Osteoblast (primary cell): ENCODE data around the gene SNRPF. TPM values are rescaled to one million over a fixed set of nuclear protein-coding genes. Genes with fewer than 3 reads are reported as not detected.

Source experiments
- DNase-seq: peaks from one replicate; pipeline ENCODE4 v3.0.0; 2011; ENCODE audit warnings: low spot score, mixed read lengths; ENCODE audit not compliant: insufficient read length; ENCODE audit errors: missing footprints
- H2AFZ ChIP-seq: 2 replicates; pipeline ENCODE4 v1.6.0; 2011; ENCODE audit warnings: mild to moderate bottlenecking, low read length
- H3K27ac ChIP-seq: 2 replicates; pipeline ENCODE4 v1.5.1; 2011; ENCODE audit warnings: mild to moderate bottlenecking, low read depth, low read length, moderate library complexity
- H3K27me3 ChIP-seq: 2 replicates; pipeline ENCODE4 v1.6.0; 2012; ENCODE audit warnings: mild to moderate bottlenecking, control low read depth, inconsistent platforms, low read length, moderate library complexity; ENCODE audit not compliant: insufficient read depth
- H3K36me3 ChIP-seq: 2 replicates; pipeline ENCODE4 v1.5.1; 2011; ENCODE audit warnings: mild to moderate bottlenecking, low read length, control low read depth, moderate library complexity; ENCODE audit not compliant: insufficient read depth
- H3K4me1 ChIP-seq: 2 replicates; pipeline ENCODE4 v1.5.1; 2011; ENCODE audit warnings: mild to moderate bottlenecking, low read length, control low read depth, moderate library complexity; ENCODE audit not compliant: insufficient read depth
- H3K4me2 ChIP-seq: 2 replicates; pipeline ENCODE4 v1.6.0; 2011; ENCODE audit warnings: mild to moderate bottlenecking, low read length; ENCODE audit not compliant: insufficient read depth
- H3K4me3 ChIP-seq: fragments of 200-600 bp; sonication (generic); 3 replicates; pipeline ENCODE4 v1.5.1; 2012; ENCODE audit warnings: mild to moderate bottlenecking, low read length, inconsistent platforms; ENCODE audit not compliant: insufficient read depth
- H3K79me2 ChIP-seq: 2 replicates; pipeline ENCODE4 v1.6.0; 2012; ENCODE audit warnings: mild to moderate bottlenecking, low read length, control low read depth, inconsistent platforms; ENCODE audit not compliant: insufficient read depth
- H3K9me3 ChIP-seq: 2 replicates; pipeline ENCODE4 v1.5.1; 2011; ENCODE audit warnings: low read depth, low read length, control low read depth
- H4K20me1 ChIP-seq: 2 replicates; pipeline ENCODE4 v1.6.0; 2012; ENCODE audit warnings: mild to moderate bottlenecking, low read length, control low read depth; ENCODE audit not compliant: insufficient read depth
- CTCF ChIP-seq: IDR thresholded peaks from 2 replicates; pipeline ENCODE4 v1.5.1; 2011; ENCODE audit warnings: mild to moderate bottlenecking, low read depth, low read length, moderate library complexity; ENCODE audit errors: extremely low read depth
- total RNA-seq: library from RNA; depleted of rRNA; stranded (reverse); fragments of >200 nt; gene quantifications from 2 replicates; pipeline ENCODE4 v1.2.3, GENCODE V29; 2012

Gene SNRPF
- total RNA-seq, 1 donor = 6.2 TPM

- H3K27me3 ChIP-seq = no peaks in the 10 kb centered on the region
- TF ChIP-seq CTCF = no peak
- no peaks in the 10 kb centered on the region for H3K4me1 ChIP-seq
- no peaks in the 10 kb centered on the region for H3K79me2 ChIP-seq
- no peak overlapping the region for H3K4me2 ChIP-seq
- no peak overlapping the region for H3K27ac ChIP-seq
- no peaks in the 10 kb centered on the region for H4K20me1 ChIP-seq
- no peak overlapping the region for H3K4me3 ChIP-seq
- no peak overlapping the region for H2AFZ ChIP-seq
- DNase-seq = no peak
- no peaks in the 10 kb centered on the region for H3K36me3 ChIP-seq
- H3K9me3 ChIP-seq = no peaks in the 10 kb centered on the region
Observed at GRCh38 chr12:95874452-95874851, 15.7 kb downstream of the SNRPF start.

DNA sequence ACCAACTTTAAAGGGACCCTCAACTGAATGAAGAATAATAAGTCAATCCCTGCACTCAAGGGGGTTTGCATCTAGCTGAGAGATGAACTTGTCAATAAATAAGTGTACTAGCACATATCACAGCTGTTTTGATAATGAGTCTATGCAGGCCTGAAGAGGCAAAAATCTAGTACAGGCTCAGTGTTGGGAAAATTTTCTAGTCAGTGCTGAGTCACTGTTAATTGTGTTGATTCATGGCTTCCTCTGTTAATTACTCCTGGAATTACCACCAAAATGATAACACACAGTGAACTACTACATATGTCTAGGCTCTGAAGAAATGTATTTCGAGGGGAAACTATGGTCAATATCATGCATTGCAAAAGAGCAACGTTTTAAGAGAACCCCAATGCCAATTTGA is 18.9 kb downstream of the SNRPF start:
- H3K4me2 ChIP-seq = no peak overlapping the region
- TF ChIP-seq CTCF = no peak
- no peaks in the 10 kb centered on the region for H3K27me3 ChIP-seq
- no peak overlapping the region for H2AFZ ChIP-seq
- H3K27ac ChIP-seq = no peak overlapping the region
- peaks cover 12% of the 10 kb centered on the region for H3K4me1 ChIP-seq
- DNase-seq = no peak
- H3K9me3 ChIP-seq = no peaks in the 10 kb centered on the region
- no peak overlapping the region for H3K4me3 ChIP-seq
- no peaks in the 10 kb centered on the region for H3K36me3 ChIP-seq
- no peaks in the 10 kb centered on the region for H4K20me1 ChIP-seq
- no peaks in the 10 kb centered on the region for H3K79me2 ChIP-seq

- no peaks in the 10 kb centered on the region for H4K20me1 ChIP-seq
- DNase-seq = no peak
- no peaks in the 10 kb centered on the region for H3K36me3 ChIP-seq
- H3K79me2 ChIP-seq = no peaks in the 10 kb centered on the region
- peaks cover 12% of the 10 kb centered on the region for H3K4me1 ChIP-seq
- peaks cover 2% of the 10 kb centered on the region for H3K9me3 ChIP-seq
- no peak overlapping the region for H3K27ac ChIP-seq
- TF ChIP-seq CTCF = no peak
- no peaks in the 10 kb centered on the region for H3K27me3 ChIP-seq
- H3K4me3 ChIP-seq = no peak overlapping the region
- H3K4me2 ChIP-seq = no peak overlapping the region
- H2AFZ ChIP-seq = no peak overlapping the region
Observed at GRCh38 chr12:95880895-95881294, 22.1 kb downstream of the SNRPF start.

GRCh38 chr12:95881331-95881955 is 22.7 kb downstream of the SNRPF start:
- no peak for DNase-seq
- TF ChIP-seq CTCF = no peak
- Histone ChIP-seq H2AFZ (peak overlapping the region; percentile 68), H3K79me2 (no peaks in the 10 kb centered on the region), H3K27me3 (no peaks in the 10 kb centered on the region), H4K20me1 (no peaks in the 10 kb centered on the region), H3K4me2 (peak overlapping the region; percentile 58), H3K36me3 (no peaks in the 10 kb centered on the region), H3K27ac (peak overlapping the region; percentile 54), H3K9me3 (peaks cover 2% of the 10 kb centered on the region), H3K4me3 (peak overlapping the region; percentile 21), H3K4me1 (peaks cover 12% of the 10 kb centered on the region)
